ENCODE data around the gene WEE2.

DNA sequence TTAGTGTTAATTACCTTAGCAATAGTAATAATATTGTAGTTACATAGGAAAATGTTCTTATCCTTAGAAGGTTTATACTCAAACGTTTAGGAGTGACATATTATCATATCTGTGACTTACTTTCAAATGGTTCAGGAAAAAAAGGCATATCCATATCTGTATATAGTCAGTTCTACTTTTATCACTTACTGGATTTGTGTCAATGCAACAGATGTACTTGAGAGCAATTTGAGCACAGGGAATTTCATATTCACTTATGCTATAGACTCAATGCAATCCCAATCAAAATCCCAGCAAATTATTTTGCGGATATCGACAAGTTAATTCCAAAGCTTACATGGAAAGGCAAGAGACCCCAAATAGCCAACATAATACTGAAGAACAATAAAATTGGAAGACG is 16.2 kb upstream of the WEE2 start:
- TF ChIP-seq, protein P1, sequence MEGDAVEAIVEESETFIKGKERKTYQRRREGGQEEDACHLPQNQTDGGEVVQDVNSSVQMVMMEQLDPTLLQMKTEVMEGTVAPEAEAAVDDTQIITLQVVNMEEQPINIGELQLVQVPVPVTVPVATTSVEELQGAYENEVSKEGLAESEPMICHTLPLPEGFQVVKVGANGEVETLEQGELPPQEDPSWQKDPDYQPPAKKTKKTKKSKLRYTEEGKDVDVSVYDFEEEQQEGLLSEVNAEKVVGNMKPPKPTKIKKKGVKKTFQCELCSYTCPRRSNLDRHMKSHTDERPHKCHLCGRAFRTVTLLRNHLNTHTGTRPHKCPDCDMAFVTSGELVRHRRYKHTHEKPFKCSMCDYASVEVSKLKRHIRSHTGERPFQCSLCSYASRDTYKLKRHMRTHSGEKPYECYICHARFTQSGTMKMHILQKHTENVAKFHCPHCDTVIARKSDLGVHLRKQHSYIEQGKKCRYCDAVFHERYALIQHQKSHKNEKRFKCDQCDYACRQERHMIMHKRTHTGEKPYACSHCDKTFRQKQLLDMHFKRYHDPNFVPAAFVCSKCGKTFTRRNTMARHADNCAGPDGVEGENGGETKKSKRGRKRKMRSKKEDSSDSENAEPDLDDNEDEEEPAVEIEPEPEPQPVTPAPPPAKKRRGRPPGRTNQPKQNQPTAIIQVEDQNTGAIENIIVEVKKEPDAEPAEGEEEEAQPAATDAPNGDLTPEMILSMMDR (tag by site-specific recombination; IDR thresholded peaks at IDR 0.05) = no peak
- TF ChIP-seq, protein P2, sequence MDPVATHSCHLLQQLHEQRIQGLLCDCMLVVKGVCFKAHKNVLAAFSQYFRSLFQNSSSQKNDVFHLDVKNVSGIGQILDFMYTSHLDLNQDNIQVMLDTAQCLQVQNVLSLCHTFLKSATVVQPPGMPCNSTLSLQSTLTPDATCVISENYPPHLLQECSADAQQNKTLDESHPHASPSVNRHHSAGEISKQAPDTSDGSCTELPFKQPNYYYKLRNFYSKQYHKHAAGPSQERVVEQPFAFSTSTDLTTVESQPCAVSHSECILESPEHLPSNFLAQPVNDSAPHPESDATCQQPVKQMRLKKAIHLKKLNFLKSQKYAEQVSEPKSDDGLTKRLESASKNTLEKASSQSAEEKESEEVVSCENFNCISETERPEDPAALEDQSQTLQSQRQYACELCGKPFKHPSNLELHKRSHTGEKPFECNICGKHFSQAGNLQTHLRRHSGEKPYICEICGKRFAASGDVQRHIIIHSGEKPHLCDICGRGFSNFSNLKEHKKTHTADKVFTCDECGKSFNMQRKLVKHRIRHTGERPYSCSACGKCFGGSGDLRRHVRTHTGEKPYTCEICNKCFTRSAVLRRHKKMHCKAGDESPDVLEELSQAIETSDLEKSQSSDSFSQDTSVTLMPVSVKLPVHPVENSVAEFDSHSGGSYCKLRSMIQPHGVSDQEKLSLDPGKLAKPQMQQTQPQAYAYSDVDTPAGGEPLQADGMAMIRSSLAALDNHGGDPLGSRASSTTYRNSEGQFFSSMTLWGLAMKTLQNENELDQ (tag by site-specific recombination; IDR thresholded peaks at IDR 0.05; ENCODE audit: low read depth) = no peak
- TF ChIP-seq ZNF707 (tag by site-specific recombination; IDR thresholded peaks at IDR 0.05) = no peak
- no peak for TF ChIP-seq ZNF37A (tag by site-specific recombination; IDR thresholded peaks at IDR 0.05)
- TF ChIP-seq MZF1 (tag by site-specific recombination; IDR thresholded peaks at IDR 0.05; ENCODE audit: borderline replicate concordance) = no peak

Measured in HEK293 (cell line).